HL-60 (cell line): Measurements from ENCODE around the gene NCAPD3.

Experiments
- DNase-seq, 2 experiments: peaks; one replicate each; pipeline ENCODE4 v3.0.0-alpha.2; 2010 to 2020; ENCODE audit warnings: low read depth in 1 of 2, low spot score in 1 of 2
- H3K27ac ChIP-seq: fragments of 250-450 bp; sonication (Bioruptor Pico); replicated peaks from 2 replicates; pipeline ENCODE4 v1.5.1; 2020; ENCODE audit warnings: mild to moderate bottlenecking, moderate library complexity
- H3K27me3 ChIP-seq: fragments of 250-450 bp; sonication (Bioruptor Pico); 2 replicates; pipeline ENCODE4 v1.5.1; 2021; ENCODE audit warnings: mild to moderate bottlenecking, moderate library complexity; ENCODE audit not compliant: insufficient read depth, poor library complexity, severe bottlenecking
- H3K4me3 ChIP-seq: replicated peaks from 2 replicates; pipeline ENCODE4 v1.5.1; 2011; ENCODE audit warnings: mild to moderate bottlenecking, control low read depth, low read length; ENCODE audit not compliant: insufficient read depth
- GABPA ChIP-seq: IDR thresholded peaks from 2 replicates; pipeline ENCODE4 v1.6.1; 2012; ENCODE audit warnings: low read depth
- POLR2AphosphoS5 ChIP-seq: IDR thresholded peaks from 2 replicates; pipeline ENCODE4 v1.6.1; 2012; ENCODE audit warnings: low read depth
- SPI1 ChIP-seq: IDR thresholded peaks from 2 replicates; pipeline ENCODE4 v1.6.1; 2012; ENCODE audit warnings: low read depth, mild to moderate bottlenecking, borderline replicate concordance
- TF ChIP-seq, protein P1 (sequence below): IDR thresholded peaks from one replicate; pipeline ENCODE4 v1.5.1; 2011; ENCODE audit warnings: low read length, control low read depth, inconsistent platforms; ENCODE audit not compliant: insufficient read depth
- TF ChIP-seq, protein P2 (sequence below): IDR thresholded peaks from 2 replicates; pipeline ENCODE4 v1.6.1; 2012; ENCODE audit warnings: low read depth; ENCODE audit not compliant: insufficient replicate concordance

The NCAPD3 gene

DNA sequence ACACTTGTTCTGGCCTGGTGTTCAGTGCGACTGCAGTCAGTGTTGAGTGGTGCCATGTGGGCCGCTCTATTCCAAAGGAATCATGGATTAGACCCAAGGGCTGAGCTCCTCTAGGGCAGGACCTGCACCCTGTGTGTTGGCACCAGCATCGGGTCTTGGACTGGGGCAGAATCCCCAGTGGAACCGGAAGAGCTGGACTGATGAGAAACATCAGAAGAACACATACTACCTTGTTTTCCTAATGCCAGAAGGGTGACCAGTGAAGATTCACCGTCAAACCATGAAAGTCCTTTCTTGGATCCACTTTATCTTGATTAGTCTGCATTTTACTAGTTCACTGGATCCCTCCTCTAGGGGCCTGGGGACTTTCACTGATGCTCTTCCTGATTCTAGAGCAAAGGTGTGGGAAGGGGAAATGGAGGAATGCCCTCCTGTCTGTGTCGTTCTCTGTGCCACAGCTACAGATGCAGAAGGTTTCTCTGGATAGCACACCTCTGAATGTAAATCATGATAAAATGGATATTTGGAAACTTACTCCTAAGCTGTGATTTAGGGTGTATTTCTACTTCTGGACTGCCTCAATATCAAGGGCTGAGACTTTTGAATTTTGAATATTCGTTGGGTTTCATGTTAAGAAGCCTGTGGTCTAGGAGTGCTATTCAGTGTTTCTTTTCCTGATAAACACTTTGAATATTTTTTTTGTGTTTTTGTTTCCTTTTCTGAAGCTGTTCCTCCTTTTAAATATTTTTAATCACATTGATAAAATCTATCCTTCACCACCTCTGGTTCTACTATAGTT lies 41.4 kb upstream of the NCAPD3 start:
- TF ChIP-seq SPI1 (no peak), GABPA (no peak), POLR2AphosphoS5 (no peak)
- TF ChIP-seq, protein P1, sequence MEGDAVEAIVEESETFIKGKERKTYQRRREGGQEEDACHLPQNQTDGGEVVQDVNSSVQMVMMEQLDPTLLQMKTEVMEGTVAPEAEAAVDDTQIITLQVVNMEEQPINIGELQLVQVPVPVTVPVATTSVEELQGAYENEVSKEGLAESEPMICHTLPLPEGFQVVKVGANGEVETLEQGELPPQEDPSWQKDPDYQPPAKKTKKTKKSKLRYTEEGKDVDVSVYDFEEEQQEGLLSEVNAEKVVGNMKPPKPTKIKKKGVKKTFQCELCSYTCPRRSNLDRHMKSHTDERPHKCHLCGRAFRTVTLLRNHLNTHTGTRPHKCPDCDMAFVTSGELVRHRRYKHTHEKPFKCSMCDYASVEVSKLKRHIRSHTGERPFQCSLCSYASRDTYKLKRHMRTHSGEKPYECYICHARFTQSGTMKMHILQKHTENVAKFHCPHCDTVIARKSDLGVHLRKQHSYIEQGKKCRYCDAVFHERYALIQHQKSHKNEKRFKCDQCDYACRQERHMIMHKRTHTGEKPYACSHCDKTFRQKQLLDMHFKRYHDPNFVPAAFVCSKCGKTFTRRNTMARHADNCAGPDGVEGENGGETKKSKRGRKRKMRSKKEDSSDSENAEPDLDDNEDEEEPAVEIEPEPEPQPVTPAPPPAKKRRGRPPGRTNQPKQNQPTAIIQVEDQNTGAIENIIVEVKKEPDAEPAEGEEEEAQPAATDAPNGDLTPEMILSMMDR, result no peak
- no peak for DNase-seq
- Histone ChIP-seq H3K4me3 (no peak overlapping the region), H3K27me3 (no peaks in the 10 kb centered on the region), H3K27ac (no peak overlapping the region)

DNA sequence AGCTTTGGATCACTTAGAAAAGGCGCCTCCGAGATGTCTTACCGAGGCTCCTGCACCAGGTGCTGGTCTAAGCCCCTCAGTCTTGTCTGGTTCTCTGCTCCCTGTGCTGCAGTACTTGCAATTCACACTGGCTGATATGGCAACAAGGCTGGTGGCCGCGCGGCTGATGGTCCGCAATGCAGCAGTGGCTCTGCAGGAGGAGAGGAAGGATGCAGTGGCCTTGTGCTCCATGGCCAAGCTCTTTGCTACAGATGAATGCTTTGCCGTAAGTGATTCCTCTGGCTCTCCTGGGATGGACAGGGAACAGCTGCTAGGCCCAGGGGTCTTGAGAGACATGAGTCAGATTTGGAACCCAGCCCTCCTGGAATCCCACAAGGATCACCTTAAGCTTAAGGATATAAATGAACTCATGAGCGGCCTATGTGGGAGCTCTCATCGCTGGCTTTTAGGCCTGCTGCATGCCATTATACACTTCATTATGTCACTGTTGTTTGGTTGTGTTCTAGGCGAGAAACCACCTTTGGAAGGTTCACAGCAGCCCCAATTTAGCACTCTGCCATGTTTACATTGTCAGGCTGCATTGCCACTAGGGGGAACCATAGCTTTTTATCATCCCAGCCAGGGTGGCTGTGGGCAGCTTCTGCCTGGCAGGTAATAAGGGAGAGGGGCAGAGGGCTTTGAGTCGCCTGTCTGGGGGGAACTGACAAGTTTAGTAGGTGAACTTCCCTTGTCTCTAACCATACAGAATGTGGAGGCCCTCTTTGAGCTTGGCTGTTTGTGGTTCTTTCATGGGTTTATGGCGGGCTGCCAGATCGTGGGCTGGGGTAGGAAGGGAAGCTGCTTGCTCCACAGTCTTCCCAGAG lies 38.1 kb upstream of the NCAPD3 start:
- no peak overlapping the region for H3K4me3 ChIP-seq
- H3K27me3 ChIP-seq, result no peaks in the 10 kb centered on the region
- DNase-seq, result peak in 1 of 2 experiments; percentile 32
- TF ChIP-seq GABPA (no peak), POLR2AphosphoS5 (no peak)
- TF ChIP-seq, protein P1, result peak; percentile 30
- H3K27ac ChIP-seq, result no peak overlapping the region

DNA sequence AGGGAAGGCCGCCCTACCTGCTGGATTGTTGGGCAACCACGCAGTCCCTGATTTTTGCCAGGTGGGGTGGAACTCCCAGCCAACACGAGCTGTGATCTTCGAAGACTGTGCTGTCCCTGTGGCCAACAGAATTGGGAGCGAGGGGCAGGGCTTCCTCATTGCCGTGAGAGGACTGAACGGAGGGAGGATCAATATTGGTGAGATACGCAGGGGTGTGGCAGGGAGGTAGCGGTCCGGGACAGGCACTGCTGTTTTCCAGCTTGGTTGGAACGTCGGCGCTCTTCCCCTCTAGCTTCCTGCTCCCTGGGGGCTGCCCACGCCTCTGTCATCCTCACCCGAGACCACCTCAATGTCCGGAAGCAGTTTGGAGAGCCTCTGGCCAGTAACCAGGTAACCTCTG lies 37.2 kb upstream of the NCAPD3 start:
- Histone ChIP-seq H3K27me3 (no peaks in the 10 kb centered on the region), H3K4me3 (no peak overlapping the region), H3K27ac (no peak overlapping the region)
- TF ChIP-seq, protein P1, result no peak
- TF ChIP-seq, protein P2, sequence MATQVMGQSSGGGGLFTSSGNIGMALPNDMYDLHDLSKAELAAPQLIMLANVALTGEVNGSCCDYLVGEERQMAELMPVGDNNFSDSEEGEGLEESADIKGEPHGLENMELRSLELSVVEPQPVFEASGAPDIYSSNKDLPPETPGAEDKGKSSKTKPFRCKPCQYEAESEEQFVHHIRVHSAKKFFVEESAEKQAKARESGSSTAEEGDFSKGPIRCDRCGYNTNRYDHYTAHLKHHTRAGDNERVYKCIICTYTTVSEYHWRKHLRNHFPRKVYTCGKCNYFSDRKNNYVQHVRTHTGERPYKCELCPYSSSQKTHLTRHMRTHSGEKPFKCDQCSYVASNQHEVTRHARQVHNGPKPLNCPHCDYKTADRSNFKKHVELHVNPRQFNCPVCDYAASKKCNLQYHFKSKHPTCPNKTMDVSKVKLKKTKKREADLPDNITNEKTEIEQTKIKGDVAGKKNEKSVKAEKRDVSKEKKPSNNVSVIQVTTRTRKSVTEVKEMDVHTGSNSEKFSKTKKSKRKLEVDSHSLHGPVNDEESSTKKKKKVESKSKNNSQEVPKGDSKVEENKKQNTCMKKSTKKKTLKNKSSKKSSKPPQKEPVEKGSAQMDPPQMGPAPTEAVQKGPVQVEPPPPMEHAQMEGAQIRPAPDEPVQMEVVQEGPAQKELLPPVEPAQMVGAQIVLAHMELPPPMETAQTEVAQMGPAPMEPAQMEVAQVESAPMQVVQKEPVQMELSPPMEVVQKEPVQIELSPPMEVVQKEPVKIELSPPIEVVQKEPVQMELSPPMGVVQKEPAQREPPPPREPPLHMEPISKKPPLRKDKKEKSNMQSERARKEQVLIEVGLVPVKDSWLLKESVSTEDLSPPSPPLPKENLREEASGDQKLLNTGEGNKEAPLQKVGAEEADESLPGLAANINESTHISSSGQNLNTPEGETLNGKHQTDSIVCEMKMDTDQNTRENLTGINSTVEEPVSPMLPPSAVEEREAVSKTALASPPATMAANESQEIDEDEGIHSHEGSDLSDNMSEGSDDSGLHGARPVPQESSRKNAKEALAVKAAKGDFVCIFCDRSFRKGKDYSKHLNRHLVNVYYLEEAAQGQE, result no peak
- no peak for TF ChIP-seq SPI1
- TF ChIP-seq POLR2AphosphoS5, result no peak
- no peak for DNase-seq

DNA sequence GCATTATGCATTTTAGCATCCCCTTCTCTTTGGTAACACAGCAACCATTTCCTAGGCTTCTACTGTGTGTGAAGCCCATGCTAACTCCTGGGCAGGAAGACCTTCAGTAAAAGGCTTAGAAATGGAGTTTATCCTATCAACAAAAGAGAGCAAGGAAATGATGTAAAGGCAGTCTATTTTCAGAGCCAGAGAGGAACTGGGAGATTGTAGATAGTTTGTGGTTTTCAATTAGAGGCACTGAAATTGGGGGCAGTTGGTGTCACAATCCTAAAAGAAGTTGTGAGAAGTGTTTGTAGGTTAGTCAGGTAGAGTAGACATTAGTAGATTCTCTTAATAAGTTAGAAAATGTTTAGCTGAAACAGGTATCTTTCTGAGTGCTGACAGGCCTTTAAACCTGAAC lies 36.7 kb upstream of the NCAPD3 start:
- no peak for DNase-seq
- Histone ChIP-seq H3K4me3 (no peak overlapping the region), H3K27ac (no peak overlapping the region), H3K27me3 (no peaks in the 10 kb centered on the region)
- TF ChIP-seq, protein P1, result no peak
- peak; percentile 66 for TF ChIP-seq SPI1
- TF ChIP-seq, protein P2, result no peak
- TF ChIP-seq GABPA, result no peak
- TF ChIP-seq POLR2AphosphoS5, result no peak
